Measurements from ENCODE around the gene STX1B.

Gene STX1B

GRCh38 chr16:31010585-31011325 is at the start of gene STX1B:
Gene STX1B, minus strand, starts transcription at chr16:31010638. Its CDS starts 242 bp downstream, at chr16:31010396.
- H3K9me3 ChIP-seq (ENCODE audit: low read length), result no peaks in the 10 kb centered on the region
- H3K36me3 ChIP-seq (ENCODE audit: insufficient read depth, low read length), result no peaks in the 10 kb centered on the region
- H3K27me3 ChIP-seq (ENCODE audit: insufficient read depth, low read length), result peaks cover 17% of the 10 kb centered on the region; the same call in 1 of the 2 replicates
- no peak within 1 kb of the TSS for H3K9ac ChIP-seq (ENCODE audit: low read length)
- H2AFZ ChIP-seq (ENCODE audit: low read length), result no peak within 1 kb of the TSS
- no peak within 1 kb of the TSS; the same call in 1 of the 2 replicates for H3K4me2 ChIP-seq (ENCODE audit: low read length)
- TF ChIP-seq EZH2 (IDR thresholded peaks at IDR 0.05; ENCODE audit: borderline replicate concordance, low read length), result no peak
- TF ChIP-seq CTCF (IDR thresholded peaks at IDR 0.05; ENCODE audit: low read length), result no peak
- H3K4me3 ChIP-seq (ENCODE audit: low read depth, low read length, poor library complexity, severe bottlenecking), result no peak within 1 kb of the TSS
- no peaks in the 10 kb centered on the region for H3K9me2 ChIP-seq (ENCODE audit: low read depth, low read length)
- H3K4me1 ChIP-seq (ENCODE audit: insufficient read depth, low read length, severe bottlenecking), result no peaks in the 10 kb centered on the region
- H3K27ac ChIP-seq (ENCODE audit: low read depth, low read length, poor library complexity, severe bottlenecking), result no peak within 1 kb of the TSS
- H3K79me2 ChIP-seq (ENCODE audit: insufficient read depth, low read length), result no peaks in the 10 kb centered on the region
- H4K20me1 ChIP-seq (ENCODE audit: insufficient read depth, low read length), result no peaks in the 10 kb centered on the region
- no peaks in the 10 kb centered on the region for H3F3A ChIP-seq (ENCODE audit: insufficient read depth, low read length)

- H3K36me3 ChIP-seq (ENCODE audit: insufficient read depth, low read length), result peaks cover 11% of the 10 kb centered on the region
- no peak overlapping the region for H3K27ac ChIP-seq (ENCODE audit: low read depth, low read length, poor library complexity, severe bottlenecking)
- no peaks in the 10 kb centered on the region for H4K20me1 ChIP-seq (ENCODE audit: insufficient read depth, low read length)
- no peaks in the 10 kb centered on the region for H3F3A ChIP-seq (ENCODE audit: insufficient read depth, low read length)
- no peak overlapping the region for H3K9ac ChIP-seq (ENCODE audit: low read length)
- no peak overlapping the region for H2AFZ ChIP-seq (ENCODE audit: low read length)
- H3K27me3 ChIP-seq (ENCODE audit: insufficient read depth, low read length), result no peaks in the 10 kb centered on the region
- no peaks in the 10 kb centered on the region for H3K9me2 ChIP-seq (ENCODE audit: low read depth, low read length)
- TF ChIP-seq CTCF (IDR thresholded peaks at IDR 0.05; ENCODE audit: low read length), result no peak
- no peak for TF ChIP-seq EZH2 (IDR thresholded peaks at IDR 0.05; ENCODE audit: borderline replicate concordance, low read length)
- no peaks in the 10 kb centered on the region for H3K9me3 ChIP-seq (ENCODE audit: low read length)
- no peaks in the 10 kb centered on the region for H3K4me1 ChIP-seq (ENCODE audit: insufficient read depth, low read length, severe bottlenecking)
- no peaks in the 10 kb centered on the region for H3K79me2 ChIP-seq (ENCODE audit: insufficient read depth, low read length)
- H3K4me2 ChIP-seq (ENCODE audit: low read length), result no peak overlapping the region
- no peak overlapping the region for H3K4me3 ChIP-seq (ENCODE audit: low read depth, low read length, poor library complexity, severe bottlenecking)
These were observed 45.2 kb upstream of the STX1B start for GRCh38 chr16:31055613-31056012.

DNA sequence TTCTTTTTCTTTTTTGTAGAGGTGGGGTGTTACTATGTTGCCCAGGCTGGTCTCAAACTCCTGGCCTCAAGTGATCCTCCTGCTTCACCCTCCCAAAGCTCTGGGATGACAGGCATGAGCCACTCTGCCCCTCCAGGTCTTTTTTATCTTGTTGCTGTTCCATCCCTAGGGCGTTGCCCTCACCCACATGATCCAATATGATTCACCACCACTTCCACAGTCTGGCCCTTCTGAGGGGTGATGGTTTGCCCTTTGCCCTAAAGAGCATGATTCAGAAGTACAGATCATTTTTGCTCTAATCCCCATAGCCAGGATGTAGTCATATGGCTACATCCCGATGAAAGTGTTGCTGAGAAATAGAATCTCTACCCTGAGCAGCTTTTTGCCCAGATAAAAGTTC is 41.7 kb upstream of the STX1B start:
- Histone ChIP-seq H4K20me1 (ENCODE audit: insufficient read depth, low read length) (no peaks in the 10 kb centered on the region), H3K4me2 (ENCODE audit: low read length) (no peak overlapping the region), H3K4me3 (ENCODE audit: low read depth, low read length, poor library complexity, severe bottlenecking) (no peak overlapping the region), H3F3A (ENCODE audit: insufficient read depth, low read length) (no peaks in the 10 kb centered on the region), H3K79me2 (ENCODE audit: insufficient read depth, low read length) (no peaks in the 10 kb centered on the region), H3K27ac (ENCODE audit: low read depth, low read length, poor library complexity, severe bottlenecking) (no peak overlapping the region), H3K9me2 (ENCODE audit: low read depth, low read length) (no peaks in the 10 kb centered on the region), H3K9ac (ENCODE audit: low read length) (no peak overlapping the region), H3K27me3 (ENCODE audit: insufficient read depth, low read length) (no peaks in the 10 kb centered on the region), H3K36me3 (ENCODE audit: insufficient read depth, low read length) (no peaks in the 10 kb centered on the region; the same call in 1 of the 2 replicates), H2AFZ (ENCODE audit: low read length) (no peak overlapping the region), H3K4me1 (ENCODE audit: insufficient read depth, low read length, severe bottlenecking) (no peaks in the 10 kb centered on the region), H3K9me3 (ENCODE audit: low read length) (no peaks in the 10 kb centered on the region)
- TF ChIP-seq CTCF (IDR thresholded peaks at IDR 0.05; ENCODE audit: low read length), result no peak
- no peak for TF ChIP-seq EZH2 (IDR thresholded peaks at IDR 0.05; ENCODE audit: borderline replicate concordance, low read length)
